GM21528 (cell line): ENCODE measurements around the gene PSRC1.

ENCODE experiments used
- ATAC-seq: cut with Tn5 transposase; IDR thresholded peaks from one replicate; pipeline ENCODE4 v1.9.1; 2021; ENCODE audit warnings: mild to moderate bottlenecking, moderate library complexity; ENCODE audit not compliant: unreplicated experiment, low FRiP score

Gene PSRC1

GRCh38 chr1:109261006-109261405 lies 21.9 kb downstream of the PSRC1 start:
- ATAC-seq = no peak

- ATAC-seq = no peak
These were observed 23.0 kb downstream of the PSRC1 start for GRCh38 chr1:109259674-109260557.

GRCh38 chr1:109258481-109259466 lies 24.2 kb downstream of the PSRC1 start:
- ATAC-seq = no peak

- ATAC-seq = no peak
These were observed 25.1 kb downstream of the PSRC1 start for GRCh38 chr1:109257682-109258421.

- no peak for ATAC-seq
These were observed 25.8 kb downstream of the PSRC1 start for GRCh38 chr1:109256971-109257681.

- no peak for ATAC-seq
These were observed 26.9 kb downstream of the PSRC1 start for GRCh38 chr1:109256085-109256484.

GRCh38 chr1:109255678-109256077 lies 27.3 kb downstream of the PSRC1 start:
- ATAC-seq = no peak

GRCh38 chr1:109255097-109255651 lies 27.8 kb downstream of the PSRC1 start:
- ATAC-seq = no peak

- no peak for ATAC-seq
These were observed 28.3 kb downstream of the PSRC1 start for GRCh38 chr1:109254621-109255096.

- no peak for ATAC-seq
These were observed 28.9 kb downstream of the PSRC1 start for GRCh38 chr1:109253803-109254620.

GRCh38 chr1:109252893-109253802 lies 29.8 kb downstream of the PSRC1 start:
- ATAC-seq = no peak

GRCh38 chr1:109252167-109252892 lies 30.6 kb downstream of the PSRC1 start:
- no peak for ATAC-seq

- no peak for ATAC-seq
These were observed 31.4 kb downstream of the PSRC1 start for GRCh38 chr1:109251277-109252166.

- no peak for ATAC-seq
These were observed 32.3 kb downstream of the PSRC1 start for GRCh38 chr1:109250454-109251276.
